Activated gamma-delta T cell treated with anti-CD3 and anti-CD28 coated beads, Interleukin-2, amount 50 U/mL, for 16 hours (primary cell): ENCODE data around the gene BTAF1.
"Not testable (repeated sequence)": the region's sequence is repeated elsewhere in the genome, so short reads cannot be mapped to it uniquely, and the experiment has no call there.

Experiments used
- DNase-seq: peaks from one replicate; pipeline ENCODE4 v3.0.0-alpha.2; 2020; ENCODE audit warnings: low read depth

The BTAF1 gene

GRCh38 chr10:91923371-91924211 lies at the start of gene BTAF1:
Gene BTAF1 (plus strand): TSS chr10:91923770. CDS start chr10:91924077, 307 bp downstream.
- DNase-seq: peak; percentile 82

GRCh38 chr10:91875156-91875555 lies 48.4 kb upstream of the BTAF1 start:
- DNase-seq: no peak

- no peak for DNase-seq
Measured at GRCh38 chr10:91875779-91876178, 47.8 kb upstream of the BTAF1 start.

GRCh38 chr10:91879515-91880170 lies 43.9 kb upstream of the BTAF1 start:
- no peak for DNase-seq

GRCh38 chr10:91880310-91880709 lies 43.3 kb upstream of the BTAF1 start:
- DNase-seq: no peak

GRCh38 chr10:91883549-91884444 lies 39.8 kb upstream of the BTAF1 start:
- DNase-seq: no peak

GRCh38 chr10:91884536-91884935 lies 39.0 kb upstream of the BTAF1 start:
- DNase-seq: no peak

GRCh38 chr10:91885362-91886079 lies 38.0 kb upstream of the BTAF1 start:
- DNase-seq: no peak

- DNase-seq: no peak
Measured at GRCh38 chr10:91886954-91887271, 36.7 kb upstream of the BTAF1 start.

GRCh38 chr10:91887272-91888076 lies 36.1 kb upstream of the BTAF1 start:
- DNase-seq: peak; percentile 11

GRCh38 chr10:91891125-91892001 lies 32.2 kb upstream of the BTAF1 start:
- no peak for DNase-seq

GRCh38 chr10:91893051-91893450 lies 30.5 kb upstream of the BTAF1 start:
- DNase-seq: no peak

GRCh38 chr10:91894261-91894685 lies 29.3 kb upstream of the BTAF1 start:
- DNase-seq: not testable (repeated sequence)

- no peak for DNase-seq
Measured at GRCh38 chr10:91896212-91896756, 27.3 kb upstream of the BTAF1 start.

GRCh38 chr10:91897421-91897820 lies 26.1 kb upstream of the BTAF1 start:
- no peak for DNase-seq

- DNase-seq: peak; percentile 47
Measured at GRCh38 chr10:91901784-91902677, 21.5 kb upstream of the BTAF1 start.

- no peak for DNase-seq
Measured at GRCh38 chr10:91907033-91907594, 16.5 kb upstream of the BTAF1 start.

- no peak for DNase-seq
Measured at GRCh38 chr10:91907914-91908336, 15.6 kb upstream of the BTAF1 start.
